B cell (primary cell): ENCODE measurements around the gene ABR.

Experiments
- EZH2 ChIP-seq: IDR thresholded peaks from 2 replicates; pipeline ENCODE4 v1.6.1; 2012; ENCODE audit warnings: borderline replicate concordance, low read depth, mild to moderate bottlenecking, moderate library complexity, low read length; ENCODE audit not compliant: insufficient read depth, poor library complexity, severe bottlenecking
- TF ChIP-seq, protein P1 (sequence below): fragments of 200-600 bp; IDR thresholded peaks from one replicate; pipeline ENCODE4 v1.8.0; 2022; ENCODE audit warnings: antibody characterized with exemption, mild to moderate bottlenecking

DNA sequence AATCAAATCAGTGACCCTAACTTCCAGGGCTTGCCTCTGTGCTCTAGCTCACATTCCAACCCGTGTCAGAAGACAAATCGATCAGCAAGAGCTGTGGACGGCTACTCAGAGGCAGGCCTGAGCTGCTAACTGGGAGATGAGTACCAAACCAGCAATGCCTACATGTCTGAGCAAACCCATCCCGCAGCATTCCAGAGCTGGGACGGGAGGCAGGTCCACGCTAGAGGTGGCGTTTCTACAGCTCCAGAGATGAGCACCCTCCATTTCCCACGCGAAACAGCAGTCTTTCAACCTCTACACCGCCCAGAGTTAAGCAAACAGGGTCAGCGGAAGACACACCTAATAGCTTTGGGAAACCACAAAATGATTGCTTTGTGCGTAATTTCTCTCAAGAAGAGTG is 206.7 kb downstream of the ABR start:
- TF ChIP-seq EZH2: no peak
- TF ChIP-seq, protein P1, sequence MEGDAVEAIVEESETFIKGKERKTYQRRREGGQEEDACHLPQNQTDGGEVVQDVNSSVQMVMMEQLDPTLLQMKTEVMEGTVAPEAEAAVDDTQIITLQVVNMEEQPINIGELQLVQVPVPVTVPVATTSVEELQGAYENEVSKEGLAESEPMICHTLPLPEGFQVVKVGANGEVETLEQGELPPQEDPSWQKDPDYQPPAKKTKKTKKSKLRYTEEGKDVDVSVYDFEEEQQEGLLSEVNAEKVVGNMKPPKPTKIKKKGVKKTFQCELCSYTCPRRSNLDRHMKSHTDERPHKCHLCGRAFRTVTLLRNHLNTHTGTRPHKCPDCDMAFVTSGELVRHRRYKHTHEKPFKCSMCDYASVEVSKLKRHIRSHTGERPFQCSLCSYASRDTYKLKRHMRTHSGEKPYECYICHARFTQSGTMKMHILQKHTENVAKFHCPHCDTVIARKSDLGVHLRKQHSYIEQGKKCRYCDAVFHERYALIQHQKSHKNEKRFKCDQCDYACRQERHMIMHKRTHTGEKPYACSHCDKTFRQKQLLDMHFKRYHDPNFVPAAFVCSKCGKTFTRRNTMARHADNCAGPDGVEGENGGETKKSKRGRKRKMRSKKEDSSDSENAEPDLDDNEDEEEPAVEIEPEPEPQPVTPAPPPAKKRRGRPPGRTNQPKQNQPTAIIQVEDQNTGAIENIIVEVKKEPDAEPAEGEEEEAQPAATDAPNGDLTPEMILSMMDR: no peak
